GDM1 (cell line): ENCODE results near the gene SUN3.
A peak's percentile ranks its signal among the peaks of the same experiment; 100 is the strongest.

Experiments used
- DNase-seq: peaks from one replicate; lab custom pipeline; 2025; lab: John Stamatoyannopoulos, UW

The SUN3 gene

DNA sequence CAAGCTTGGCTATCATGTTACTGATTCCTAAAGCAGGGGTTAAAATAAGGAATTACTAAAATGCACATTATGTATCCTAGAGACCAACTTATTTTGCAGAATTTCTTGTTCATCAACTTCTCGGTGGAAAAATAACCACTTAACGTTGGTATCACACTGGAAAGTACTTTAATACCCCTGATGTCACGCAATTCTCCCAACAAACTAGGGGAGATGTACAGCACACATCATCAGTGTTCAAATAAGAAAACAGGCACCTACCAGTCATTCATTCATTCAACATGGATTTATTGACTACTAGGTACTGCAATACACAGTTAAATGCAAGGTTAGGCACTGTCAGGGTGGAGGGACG lies 50.1 kb downstream of the SUN3 start:
- DNase-seq, result no peak

DNA sequence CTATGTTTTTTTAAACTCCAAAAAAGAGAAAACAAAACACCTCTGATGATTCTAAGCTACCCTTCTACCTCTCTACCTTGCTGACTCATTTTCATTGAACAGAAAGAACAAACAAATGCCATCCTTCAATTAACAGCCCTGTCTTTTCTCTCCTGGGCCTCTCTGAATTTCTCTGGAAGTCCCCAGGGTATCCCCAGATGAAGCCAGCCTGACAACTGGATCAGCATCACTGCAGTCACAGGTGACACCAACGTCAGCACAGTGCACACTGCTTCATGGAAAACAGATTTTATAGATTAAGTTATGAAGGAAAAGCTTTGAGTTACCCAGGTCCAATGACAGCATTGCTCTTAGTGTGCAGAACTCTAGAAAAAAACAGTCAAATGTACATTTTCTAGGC lies 55.2 kb downstream of the SUN3 start:
- no peak for DNase-seq

DNA sequence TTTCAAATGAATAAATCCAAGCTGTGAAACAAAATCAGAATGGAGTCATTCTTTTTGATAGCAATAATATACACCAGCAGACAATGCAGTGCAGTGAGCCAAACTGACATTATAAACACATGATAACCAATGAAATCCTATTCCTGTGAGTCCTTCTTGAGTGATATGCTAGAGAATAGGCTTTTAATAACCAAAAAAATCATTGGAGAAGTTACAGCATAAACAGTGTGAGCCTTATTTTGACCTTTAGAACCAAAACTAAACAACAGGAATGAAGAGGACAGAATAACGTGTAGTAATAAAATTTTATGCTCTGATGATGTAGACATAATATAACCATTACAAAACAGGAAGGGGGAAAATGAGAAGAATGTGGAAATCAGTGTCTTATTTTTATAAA lies 58.1 kb downstream of the SUN3 start:
- no peak for DNase-seq

DNA sequence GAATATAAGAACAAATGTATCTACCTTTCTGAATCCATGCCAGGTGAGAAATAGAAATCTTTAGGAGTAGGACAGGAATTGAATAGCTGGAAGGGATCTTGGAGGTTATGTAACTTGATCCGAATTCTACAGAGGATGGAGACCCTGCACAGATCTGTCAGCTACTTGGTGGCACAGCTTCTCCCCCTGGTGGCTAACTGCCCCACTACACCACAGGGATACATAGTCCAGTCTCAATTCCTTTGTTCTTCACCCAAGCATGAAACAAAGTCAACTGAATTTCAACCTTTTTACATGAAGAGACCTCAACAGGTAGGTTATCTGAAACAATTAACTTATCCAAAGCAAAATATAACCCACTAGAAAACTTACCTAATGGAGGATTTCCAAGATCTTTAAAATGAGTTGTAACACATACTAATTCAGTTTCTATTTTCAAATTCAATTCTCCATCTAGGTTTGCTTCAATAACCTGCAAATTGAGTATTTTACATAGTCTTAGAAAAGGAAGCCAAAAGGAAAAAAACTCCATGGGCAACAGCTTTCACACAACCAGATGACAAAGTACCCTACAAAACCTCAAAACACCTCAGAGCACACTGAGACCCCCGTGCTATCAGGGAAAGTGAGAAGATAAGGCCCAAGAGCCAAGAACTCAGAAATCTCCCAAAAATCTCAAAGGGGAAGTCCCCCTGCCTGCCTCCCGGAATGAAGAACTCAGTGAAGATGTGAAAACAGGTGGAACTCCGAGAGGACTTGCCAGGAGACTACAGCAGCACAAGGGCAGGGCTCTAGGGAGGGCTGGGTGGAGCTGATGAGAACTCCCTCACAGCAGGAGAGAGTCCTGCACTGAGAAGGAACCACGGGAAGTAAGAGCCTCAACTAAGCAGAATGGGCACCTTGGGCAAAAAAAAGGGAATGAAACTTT lies 59.8 kb downstream of the SUN3 start:
- DNase-seq, result peak; percentile 46

DNA sequence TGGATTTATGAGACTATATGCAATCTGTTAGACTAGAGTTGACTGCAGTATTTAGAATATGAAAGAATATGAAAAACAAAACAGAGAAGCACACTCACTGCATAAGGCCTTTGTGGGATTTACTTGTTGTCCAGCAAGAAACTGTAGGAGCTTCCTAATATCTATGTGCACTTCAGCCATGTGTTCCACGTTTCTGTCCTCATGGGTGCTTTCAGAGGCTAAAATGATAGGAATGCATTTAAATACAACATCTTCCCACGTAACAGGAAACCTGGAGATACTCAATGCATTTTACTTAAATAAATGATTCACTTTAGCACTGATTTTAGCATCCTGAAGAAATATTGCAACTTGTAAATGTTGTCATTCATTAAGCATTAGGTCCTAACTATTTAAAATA lies 61.2 kb downstream of the SUN3 start:
- no peak for DNase-seq

DNA sequence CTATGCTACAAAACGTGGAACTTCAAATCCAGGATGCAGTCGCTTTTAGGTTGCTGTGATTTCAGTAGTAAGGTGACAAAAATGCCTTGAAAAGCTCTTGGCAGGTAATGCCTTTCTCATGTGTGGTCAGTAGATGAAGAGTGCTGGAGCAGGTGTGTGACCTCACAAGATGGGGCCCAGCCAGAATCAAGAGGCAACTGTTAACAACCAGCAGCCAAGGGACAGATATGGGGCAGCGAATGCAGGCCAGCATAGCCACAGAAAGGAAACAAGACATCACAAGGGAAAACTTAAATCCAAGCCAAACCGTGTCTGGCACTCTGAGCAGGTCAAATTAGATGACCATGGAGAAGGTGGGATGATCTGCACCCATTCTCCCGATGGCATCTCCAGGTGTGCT lies 61.8 kb downstream of the SUN3 start:
- no peak for DNase-seq

DNA sequence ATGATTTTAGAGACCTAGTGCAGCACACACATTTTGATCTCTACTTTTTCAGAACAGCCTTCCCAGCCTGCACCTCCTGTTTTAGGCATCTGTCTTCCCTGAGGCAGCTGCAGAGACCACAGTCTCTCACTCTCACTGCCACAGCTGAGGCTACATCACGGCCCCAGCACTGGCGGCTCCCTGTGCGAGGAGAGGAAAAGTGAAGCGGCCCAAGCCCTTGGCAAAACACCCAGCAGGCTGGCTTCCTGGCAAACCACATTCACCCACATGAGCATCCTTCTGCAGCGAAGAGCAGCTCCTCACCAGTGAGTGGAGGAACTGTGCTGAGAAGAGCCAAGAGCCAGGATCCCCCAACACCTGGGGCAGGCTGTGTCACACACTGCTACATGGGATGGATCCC lies 63.5 kb downstream of the SUN3 start:
- no peak for DNase-seq

DNA sequence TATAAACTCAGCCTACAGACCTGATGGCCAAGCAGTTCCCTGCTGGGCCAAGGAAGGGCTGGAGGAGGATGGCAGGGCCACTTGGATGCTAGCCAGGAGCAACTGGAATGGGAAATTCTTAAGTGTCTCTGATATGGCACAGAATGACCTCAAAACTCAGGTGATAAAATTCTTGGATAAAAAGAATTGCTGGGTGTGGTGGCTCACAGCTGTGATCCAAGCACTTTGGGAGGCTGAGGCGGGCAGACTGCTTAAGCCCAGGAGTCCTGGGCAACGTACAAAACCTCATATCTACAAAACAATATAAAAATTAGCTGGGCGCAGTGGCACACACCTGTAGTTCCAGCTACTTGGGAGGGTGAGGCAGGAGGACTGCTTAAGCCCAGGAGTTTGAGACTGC lies 66.6 kb downstream of the SUN3 start:
- no peak for DNase-seq

DNA sequence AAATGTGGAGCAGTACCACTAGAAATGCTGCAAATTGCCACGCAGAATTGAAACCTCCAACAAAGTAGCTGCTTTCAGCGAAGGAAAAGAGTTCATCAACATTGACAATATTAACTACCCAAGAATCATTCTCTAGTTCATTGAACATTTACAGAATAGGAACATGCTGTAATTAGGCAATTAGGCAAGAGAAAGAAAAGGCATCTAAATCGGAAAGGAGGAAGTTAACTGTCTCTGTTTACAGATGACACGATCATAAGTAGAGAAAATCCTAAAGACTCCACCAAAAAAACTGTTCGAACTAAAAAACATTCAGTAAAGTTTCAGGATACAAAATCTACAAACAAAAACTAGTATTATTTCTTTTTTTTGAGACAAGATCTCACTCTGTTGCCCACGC lies 71.8 kb downstream of the SUN3 start:
- DNase-seq, result no peak

DNA sequence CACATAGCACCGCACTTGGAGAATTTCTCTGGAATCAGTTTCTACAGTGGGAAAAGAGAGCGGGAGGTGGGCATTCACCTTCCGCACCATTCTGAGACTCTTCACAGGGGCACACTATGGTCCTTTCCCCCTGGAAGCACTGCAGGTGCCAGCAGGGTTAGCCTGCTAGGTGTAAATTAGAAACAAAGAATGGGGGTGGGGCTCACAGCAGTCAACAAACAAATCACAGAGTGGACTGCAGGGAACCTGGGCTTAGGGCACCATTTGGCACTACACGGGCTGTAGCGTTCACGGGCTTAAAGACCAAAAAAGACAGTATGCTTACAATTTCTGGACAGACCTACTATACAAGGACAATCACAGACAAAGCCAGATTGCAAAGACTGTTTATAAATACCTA lies 72.7 kb downstream of the SUN3 start:
- DNase-seq, result no peak

DNA sequence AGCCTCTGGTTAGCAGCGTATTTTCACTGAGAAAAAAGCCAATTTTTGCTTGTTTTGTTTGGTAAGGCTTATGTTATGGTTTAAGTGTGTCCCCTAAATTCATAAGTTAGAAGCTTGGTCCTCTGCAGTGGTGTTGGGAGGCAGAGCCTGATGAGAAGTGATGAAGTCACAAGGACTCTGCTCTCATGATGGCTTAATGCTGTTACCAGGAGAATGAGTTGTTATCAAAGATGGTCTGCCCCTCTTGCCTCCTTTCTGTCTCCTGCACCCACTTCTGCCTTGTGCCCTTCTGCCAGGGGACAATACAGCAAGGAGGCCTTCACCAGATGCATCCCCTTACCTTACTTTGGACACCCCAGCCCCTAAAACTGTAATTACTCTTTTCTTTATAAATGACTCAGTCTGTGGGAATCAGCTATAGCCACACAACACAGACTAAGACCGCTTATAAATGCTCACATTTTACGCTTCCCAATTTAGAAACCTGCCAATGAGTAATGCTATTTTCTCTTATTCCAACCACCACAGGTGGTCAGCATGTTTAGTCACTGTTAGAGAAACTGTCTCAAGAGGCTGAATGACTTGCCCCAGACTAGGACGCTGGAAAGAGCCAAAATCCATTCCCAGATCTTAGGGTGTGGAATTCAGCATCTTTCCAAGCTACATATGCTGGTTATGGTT lies 74.5 kb downstream of the SUN3 start:
- DNase-seq, result no peak

DNA sequence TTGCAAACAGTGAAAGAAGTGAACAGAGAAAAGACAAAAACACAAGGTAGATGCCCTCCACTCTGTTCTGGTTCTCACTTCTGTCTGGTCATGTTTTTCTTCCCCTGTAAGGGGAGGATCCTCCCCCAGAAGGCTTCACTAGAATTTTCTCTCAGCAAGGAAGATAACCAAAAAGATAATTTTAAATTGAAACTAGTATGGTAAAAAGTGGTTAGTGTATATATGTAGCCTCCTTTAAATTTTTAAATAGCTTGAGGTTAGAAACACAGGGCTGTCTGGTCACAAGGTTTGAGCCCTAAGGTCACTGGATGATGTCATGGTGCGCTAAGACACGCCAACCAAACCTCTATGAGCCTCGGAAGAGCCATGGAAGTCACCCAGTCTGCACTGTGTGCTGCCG lies 75.1 kb downstream of the SUN3 start:
- DNase-seq, result no peak

DNA sequence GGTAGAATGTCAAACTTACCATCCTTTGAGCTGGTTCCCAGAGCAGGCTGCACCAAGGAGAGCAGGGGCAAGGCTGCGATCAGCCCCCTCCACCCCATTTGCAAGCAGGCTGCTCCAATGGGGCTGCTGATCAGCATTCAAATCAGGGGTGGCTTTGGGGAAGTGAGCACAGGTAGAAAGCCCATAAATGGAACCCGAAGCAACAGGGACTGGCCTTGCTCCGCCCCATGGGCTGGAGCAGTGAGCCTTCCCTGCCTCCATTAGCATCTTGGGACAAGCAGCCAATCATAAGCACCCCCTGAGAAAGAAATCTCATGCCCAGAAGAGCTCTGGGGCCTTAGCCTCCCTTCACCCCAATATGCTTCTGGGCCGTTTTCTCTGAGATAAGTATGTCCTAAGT lies 76.7 kb downstream of the SUN3 start:
- DNase-seq, result no peak

DNA sequence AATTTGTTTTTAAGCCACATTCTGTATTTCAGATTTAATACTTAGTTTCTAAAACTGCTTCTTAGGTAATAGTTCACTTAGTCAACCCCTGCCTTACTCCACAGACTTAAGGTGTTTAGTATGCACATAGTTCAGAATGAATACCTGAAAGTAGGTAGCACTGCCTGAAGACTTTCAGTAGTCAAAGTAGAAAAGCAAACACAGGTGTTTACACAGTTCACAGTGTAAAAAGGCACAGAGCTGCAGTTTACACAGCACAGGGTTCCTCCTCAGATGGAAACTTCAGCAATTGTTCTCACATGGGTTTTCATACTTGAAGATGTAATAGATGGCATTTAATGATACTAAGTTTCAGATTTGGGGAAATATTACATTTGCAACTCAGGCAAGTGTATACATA lies 77.5 kb downstream of the SUN3 start:
- DNase-seq, result no peak

DNA sequence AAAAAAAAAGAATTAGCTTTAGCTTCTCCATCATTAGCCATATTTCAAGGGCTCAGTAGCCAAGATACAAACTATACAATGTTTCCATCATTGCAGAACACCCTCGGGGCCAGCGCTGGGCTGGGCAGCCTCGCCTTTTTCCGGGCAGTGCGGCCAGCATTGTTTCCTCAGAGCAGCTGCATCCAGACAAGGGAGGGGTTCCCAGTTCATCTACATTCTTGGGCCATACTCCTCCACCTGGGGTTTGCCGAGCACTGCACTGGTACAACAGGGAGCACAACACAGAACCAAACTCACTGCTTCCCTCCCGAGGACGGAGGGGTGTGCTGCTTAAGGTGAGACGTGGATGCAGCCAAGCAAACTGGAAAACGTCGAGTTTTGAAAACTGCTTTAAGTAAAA lies 78.2 kb downstream of the SUN3 start:
- no peak for DNase-seq

DNA sequence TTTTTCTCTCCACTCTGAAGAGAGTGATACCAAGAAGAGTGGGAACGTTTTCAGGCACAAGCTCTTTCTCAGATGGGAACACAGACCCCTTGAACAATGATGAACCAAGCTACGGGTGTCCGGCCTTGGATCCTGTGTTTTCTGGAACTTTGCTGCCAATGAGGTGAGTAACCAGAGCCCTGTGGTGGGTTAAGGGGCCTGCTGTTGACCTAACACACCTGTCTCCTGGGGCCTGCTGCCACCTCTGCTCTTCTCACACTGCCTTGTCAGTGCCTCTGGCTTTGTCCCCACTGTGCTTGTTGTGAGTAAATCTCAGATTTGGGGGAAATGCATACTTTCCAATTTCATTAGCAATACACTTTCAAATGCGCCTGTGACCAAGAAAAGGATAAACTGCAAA lies 79.2 kb downstream of the SUN3 start:
- DNase-seq, result no peak

DNA sequence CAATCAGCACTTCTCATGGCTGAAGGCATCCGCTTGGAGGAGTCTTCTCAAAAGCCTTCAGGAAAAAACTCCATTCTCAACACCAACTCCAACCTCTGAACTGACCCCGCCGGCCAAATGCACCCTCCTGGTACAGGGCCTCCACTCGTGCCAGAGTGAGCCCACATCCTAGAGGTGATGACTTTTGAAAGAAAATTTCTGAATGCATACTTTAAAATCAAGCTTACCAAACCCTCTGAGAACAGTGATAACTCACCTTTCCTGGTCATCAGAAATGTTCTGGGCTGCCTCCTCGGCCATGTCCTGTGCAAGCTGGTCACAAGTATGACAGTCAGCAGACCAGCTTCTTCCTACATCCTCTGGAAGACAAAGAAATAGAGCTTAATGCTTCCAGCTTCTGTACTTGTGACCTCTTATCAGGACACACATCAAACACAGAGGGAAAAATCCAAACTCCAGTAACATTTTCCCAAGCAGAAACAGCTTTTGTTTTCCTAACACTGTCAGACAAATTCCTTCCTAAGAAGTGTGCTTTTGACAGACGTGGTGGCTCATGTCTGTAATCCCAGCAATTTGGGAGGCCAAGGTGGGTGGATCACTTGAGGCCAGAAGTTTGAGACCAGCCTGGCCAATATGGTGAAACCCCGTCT lies 80.6 kb downstream of the SUN3 start, which contains the start of gene PKD1L1:
TSS of gene PKD1L1 (minus strand) at position 326 of the 650 bp plus-strand sequence. CDS start at position 300, 26 bp downstream.
- no peak for DNase-seq

DNA sequence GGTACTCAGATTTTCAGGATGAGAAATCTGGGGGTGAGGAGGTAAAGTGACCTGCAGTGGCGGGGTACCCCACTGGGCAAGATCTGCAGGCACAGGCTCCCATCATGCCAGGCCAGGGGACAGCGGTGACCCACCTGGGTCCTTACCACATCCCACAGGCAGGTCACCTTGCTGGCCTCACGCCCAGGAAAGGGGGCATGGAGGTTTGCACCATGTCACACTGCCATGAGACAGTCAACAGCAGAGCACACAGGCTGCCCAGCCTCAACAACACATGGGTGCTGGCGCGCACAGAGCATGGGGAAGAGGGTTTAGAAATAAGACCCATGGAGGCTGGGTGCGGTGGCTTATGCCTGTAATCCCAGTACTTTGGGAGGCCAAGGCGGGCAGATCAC lies 81.6 kb downstream of the SUN3 start:
- no peak for DNase-seq

DNA sequence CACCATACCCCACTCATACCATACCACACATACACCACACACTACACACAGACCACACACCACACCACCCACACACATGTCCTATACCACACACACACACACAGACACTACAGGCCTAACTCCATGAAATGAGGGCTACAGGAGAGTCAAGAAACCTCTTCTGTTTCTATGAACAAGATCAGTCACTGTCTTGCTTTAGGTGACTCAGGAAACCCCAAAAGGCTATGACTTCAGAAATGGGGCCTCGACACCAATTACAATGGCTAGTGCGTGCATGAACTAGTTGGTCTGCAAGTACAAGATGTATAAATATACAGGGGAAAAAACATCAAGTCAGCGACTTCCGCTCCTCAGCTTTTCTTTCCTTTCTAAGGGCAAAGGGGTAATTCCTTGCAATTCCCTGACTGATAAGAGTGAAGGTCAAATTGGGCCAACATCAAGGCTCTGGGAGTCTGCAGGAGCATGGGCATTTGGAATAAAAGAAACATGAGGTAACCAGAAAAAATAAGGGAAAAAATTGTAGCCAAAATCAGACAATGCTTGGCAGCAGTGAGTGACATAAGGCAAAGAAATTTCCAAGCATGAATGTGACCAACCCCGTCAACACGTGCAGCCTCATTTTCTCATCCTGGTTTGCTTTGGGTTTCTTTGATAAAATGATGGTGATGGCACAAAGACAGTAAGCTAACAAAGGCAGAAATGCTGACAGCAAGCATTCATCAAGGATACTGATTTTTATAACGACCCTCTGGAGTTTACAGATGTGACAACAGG lies 82.1 kb downstream of the SUN3 start:
- DNase-seq, result no peak

DNA sequence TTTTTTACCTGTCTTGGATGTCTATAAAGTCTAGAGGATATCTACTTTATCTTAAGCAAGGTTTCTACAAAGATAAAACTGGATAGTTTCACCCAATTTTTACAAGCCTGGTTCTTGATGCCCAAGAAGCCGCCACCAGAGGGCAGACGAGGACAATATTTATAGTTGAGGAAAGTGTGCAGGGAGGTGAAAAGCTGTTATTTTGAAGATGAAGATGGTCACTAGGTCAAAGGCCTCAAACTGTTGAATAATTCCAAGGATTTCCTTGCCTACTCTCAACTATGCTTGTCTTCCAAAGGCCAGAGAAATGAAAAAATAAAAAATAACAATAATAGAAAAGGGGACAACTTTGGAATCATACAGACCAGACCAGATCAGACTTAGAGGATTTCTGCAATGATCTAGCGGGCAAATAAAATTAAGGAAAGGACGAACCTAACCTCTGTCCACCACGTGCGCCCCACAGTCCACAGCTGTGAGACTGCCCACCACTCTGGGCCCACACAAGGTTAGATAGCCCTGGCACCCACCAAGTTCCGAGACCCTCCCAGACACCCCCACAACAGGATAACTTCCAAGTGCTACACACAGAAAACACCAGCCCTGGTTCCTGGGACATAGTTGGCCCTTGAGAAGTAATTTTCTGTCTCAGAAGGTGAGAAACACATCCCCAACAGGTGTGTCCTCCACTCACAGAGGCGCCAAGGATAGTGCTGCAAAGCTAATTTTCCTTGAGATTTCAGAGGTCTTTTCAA lies 83.5 kb downstream of the SUN3 start:
- no peak for DNase-seq

DNA sequence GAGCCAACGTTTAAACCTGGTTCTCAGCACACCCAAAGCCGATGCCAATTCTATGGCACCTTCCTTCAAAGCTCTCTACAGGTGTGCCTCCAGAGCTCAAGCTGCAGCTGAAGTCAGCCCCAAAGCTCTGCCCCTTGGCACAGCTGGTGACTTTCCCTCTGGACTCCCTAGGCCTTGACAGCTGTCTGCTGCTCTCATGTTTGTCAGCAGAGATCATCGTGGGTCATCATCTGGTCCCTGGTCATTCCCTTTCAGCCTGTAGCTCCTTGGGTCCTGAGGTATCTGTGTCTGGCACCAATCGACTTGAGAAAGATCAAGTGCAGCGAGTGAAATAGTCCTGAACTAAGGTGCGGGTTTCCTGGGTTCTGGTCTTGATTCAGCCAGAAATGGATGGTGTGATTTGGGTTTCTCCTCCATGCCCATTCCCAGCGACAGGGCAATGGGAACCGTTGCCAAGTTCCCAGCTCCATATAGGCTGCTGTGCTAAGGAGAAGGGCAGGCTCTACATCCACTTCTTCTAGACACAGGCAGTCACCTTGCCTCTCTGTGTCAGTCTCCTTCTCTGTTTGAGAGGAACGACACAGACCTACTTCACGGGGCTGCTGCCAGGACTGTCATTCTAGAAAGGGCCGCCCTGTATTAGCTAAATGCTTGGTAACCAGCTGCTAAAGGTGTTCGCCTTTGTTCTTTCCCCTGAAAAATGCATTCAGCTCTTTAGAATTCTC lies 84.2 kb downstream of the SUN3 start:
- no peak for DNase-seq
